ENCODE results near the gene CADPS2.

Gene CADPS2

DNA sequence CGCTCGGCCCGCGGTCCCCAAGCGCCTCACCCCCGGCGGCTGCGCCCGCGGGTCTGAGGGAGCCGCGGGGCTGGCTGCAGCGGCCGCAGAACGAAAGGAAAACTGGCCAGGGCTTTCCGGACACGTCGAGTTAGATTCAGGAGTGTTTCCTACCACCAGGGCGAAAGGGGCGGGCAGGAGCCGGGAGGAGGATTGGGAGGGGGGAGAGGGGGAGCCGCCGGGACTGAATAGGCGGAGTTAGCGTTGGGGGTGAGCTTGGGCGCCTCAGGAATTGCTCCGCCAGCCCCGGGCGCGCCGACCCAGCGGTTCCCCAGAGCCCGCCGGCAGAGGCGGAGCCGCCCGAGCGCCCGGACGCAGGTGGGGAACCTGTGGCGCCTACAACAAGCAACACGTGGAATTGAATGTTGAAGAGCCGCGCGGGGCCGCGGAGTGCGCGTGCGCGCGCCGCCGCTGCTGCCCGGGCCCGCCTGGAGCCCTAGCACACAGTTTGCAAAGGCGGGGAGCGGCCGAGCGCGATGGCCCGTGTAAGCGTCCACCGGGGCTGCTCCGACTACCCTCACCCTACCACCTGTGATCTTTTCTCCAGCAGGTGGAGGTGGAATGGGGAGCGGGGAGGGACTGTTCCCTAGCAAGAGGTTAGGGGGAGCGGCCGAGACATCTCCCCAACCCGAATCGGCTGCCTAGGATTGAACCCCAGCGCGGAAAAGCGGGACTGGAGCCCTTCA is at the start of gene CADPS2:
Gene CADPS2, minus strand, starts transcription at position 104 of the 725 bp plus-strand sequence. CDS start 123 bp downstream, outside the sequence.
- DNase-seq (ENCODE audit: low read depth) = peak; percentile 49

DNA sequence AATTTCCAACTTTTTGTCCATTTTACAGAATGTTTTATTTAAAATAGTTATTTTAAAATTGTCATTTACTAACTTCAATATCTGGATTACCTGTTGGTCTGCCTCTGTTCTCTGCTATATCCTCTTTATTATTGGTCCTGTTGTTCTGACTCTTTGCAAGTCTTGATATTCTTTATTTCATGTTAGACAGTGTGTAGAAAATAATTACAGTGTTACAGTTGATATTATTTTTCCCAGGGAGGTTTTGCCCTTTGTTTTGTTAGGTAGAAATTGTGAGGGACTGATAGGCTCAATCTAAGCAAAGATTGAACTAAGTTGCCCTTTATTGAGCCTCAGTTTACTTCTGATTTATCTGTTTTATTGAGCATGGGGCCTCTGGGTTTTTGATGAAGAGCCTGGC is 49.4 kb upstream of the CADPS2 start:
- no peak for DNase-seq (ENCODE audit: low read depth)

DNA sequence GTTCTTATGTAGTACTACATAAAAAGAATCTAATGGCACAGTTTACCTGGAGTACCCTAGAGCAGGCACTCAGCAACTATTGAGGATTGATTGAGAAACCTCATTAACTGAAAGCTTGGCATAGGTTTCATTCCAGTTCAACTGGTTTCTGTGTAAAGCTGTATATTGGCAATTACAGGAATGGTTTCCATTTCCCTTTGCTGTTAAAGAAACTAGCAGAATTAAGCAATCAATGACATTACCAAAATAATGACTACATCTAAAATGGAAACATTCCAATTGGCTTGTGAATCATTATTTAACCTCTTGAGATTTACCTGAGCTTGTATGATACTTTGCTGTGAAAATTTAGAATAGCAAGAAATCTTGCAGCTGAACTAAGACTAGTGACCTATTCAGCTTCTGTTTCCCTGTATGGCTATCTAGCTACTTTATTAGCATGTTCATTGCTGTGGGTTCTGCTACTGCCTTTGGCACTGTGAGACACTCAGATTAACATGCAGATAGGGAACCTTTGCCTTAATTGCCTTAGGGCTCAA is 33.5 kb upstream of the CADPS2 start:
- no peak for DNase-seq (ENCODE audit: low read depth)

DNA sequence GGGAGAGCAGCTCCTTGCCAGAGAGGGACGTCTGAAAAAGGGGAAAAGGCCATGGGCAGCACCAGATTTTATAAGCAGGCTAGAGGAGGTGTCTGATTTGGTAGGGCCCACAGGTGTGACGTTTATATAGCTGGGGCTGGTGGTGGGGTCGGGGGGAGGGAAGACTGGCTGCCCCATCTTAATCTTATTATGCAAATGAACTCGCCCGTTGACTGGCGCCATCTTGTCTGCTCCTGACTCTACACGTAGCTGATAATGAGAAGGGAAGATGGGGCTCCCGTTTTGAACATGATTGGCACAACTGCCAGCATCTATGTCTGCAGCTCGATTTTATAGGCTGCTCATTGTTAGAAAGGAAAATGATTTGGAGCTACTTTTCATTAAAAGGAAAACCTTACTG is 28.6 kb upstream of the CADPS2 start:
- DNase-seq (ENCODE audit: low read depth) = no peak

DNA sequence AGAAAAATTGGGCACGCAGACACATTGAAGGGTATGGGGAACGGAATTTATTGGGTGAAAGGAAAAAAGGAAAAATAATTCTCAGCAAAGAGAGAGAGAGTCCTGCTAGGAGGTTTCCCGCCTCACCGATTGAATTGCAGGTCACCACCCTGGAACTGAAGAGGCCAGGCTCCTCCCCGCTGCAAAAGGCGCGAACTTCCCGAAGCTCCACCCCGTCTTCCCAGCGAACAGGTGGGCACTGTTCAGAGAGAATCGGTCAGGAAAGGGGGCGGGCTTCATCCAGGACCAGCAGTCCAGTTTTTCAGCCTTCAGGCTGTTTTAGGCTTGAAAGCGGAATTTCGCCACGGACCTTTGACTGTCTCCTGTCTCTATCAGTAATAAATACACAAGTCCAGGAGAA is 27.3 kb upstream of the CADPS2 start:
- DNase-seq (ENCODE audit: low read depth) = no peak

DNA sequence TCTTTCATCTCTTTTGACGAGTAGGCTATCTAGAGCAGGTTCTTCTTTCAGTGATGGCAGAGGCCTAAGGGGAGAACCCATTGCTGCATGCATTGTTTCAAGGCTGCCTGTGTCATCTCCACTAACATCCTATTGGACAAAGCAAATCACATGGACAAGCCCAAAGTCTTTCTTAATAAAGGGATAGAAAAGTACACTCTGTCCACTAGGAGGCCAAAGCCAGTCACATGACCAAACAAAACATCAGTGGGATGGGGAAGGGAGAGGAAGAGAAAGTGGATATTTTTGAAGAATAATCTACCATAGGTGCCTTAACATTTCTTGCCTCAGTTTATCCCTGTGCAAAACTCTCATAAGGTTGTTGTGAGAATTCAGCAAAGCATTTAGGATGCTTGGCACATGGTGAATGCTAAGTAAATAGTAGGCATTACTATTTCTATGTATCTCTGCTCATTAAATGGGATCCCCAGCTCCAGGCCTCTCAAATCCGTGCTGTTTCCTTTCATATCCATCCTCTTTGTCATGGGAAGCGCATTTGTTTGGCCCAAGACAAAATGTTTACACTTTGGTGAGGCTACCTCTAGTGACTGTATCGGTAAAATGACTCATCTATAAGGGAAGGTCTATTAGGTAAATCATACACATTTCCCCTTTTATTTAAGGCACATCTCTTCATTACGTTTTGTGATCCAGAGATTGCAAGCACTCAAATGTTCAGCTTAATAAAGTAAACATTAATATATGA is 16.7 kb upstream of the CADPS2 start:
- DNase-seq (ENCODE audit: low read depth) = no peak

DNA sequence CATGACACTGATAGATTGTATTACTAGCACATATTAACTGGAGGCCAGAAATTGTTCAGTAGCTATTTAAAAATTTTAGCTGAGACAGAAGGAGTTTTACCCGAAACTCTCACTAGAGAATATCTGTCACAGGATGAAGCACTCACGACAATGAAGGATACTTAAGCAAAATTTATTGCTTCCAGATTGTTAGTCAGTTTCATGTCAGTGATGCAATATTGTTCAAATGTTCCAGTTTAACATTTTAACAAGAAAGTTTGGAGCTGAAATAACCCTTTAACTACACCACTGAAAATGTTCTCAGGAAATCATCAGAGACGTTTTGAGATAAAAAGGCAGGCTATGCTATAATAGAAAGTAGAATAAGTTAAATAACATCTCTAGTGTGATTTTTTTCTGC is 15.0 kb upstream of the CADPS2 start:
- DNase-seq (ENCODE audit: low read depth) = no peak

DNA sequence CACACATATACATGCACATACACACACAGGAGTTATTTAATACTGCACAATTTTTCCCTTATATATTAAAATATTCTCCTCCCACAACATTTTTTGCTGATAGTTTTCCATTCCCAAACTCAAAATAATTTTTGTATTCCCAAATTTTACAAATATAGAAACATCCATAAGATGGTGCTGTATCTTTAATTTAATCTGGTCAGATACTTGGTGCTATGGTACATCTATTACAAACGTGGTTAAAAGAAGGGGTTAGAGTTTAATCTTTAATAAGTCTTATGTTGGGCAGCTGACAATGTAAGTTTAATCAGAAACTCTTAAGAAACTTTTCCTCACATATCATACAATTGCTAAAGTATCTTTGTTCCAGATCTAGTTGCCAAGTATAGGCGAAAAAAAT is 10.2 kb upstream of the CADPS2 start:
- no peak for DNase-seq (ENCODE audit: low read depth)

DNA sequence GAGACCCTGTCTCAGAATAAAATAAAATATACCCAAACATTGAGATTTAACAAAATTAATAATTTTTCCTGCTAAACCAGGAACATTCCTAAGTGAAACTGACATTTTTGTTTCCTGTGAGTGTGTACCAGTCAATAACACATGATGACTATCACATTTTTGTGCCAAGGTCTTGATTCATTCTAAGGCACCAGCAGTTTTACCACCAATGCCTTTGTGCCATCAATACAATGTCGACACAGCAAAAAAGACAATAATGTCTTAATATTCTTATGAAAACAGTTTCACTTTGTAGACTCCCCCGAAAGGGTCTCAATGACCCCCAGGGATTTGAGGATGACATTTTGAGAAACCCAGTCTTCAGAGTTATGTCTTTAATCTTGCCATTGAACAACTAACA is 7.2 kb upstream of the CADPS2 start:
- DNase-seq (ENCODE audit: low read depth) = no peak

DNA sequence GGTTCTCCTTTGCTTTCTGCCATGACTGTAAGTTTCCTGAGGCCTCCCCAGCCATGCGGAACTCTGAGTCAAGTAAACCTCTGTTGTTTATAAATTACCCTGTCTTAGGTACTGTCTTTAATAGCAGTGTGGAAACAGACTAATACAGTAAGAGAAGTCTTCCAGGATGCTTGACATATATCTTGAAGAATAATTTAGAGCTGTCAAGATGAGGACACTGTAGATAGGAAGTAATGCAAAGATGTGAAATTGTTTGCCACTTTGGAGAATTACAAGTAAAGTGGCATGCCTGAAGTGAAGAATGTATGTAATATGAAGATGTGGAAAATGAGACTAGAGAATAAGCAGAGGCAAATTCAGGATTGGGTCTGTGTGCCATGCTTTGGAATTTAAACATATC is 2.9 kb upstream of the CADPS2 start:
- DNase-seq (ENCODE audit: low read depth) = no peak

DNA sequence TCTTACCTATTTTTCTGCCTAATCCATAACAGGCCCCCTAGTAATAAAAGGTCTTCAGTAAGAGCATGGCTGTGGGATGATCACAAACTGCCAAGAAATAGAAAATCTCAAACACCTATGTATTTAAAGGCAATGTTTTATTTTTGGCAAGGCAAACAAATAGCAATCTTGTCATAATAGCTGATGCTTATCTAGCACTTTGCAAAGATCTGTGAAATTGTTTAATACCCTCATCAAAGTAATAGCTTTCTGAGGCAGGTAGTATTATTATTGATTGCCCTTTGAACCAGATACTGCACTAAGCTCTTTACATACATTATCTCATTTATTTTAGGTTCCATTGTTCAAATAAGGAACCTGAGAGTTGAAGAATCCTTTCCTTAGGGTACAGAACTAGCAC is 1.6 kb upstream of the CADPS2 start:
- no peak for DNase-seq (ENCODE audit: low read depth)

DNA sequence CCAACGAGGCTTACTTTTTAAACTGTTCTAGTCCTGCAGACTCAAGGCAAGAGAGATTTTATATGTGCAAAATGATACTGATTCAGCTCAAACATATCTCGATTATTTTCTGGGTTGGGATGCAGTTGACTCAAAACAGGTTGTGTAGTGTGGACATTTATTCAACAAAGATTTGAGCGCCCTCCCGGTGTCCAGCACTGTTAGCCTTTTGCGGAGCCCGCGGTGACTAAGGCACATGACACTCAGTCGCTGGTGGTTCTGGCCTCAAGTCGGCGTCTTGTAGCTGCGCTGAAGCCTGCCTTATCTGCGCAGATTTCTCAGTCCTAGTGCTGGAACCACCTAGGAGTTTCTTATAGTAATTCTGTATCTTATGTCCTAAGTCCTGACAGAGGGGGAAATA is 938 bp upstream of the CADPS2 start:
- peak; percentile 22 for DNase-seq (ENCODE audit: low read depth)

DNA sequence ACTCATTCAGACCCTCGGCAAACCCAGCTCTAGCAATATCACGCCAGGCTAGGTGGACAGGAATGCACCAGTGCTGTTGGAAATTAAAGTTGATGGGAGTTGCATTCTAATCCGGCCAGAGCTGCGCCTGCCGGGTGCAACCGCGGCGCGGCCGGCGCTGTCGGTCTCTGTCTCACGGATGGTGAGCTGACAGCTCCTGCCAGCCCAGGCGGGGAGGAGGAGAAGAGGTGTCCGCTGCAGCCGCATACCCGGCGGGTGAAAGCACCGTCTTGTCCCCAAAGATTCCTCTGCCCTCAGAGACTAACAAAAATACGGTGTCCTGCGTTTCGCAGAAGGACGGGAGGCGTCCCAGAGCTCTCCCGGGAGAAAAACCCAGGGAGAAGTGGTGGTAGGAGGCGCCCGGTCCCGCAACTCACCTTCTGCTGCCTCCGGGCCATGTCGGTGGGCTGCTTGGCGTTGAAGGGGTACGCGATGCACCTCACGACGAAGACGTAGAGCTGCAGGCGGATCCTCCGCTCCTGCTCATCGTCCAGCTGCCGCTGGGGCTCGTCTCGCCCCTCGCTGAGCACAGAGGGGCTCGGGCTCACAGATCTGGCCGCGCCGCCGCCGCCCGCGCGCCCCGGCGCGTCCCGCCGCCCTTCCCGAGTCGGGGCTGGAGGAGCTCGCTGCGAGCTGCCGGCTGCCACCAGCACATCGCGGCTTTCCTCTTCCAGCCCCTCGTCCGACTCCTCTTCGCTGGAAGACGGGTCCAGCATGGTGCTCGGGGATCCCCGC is 490 bp downstream of the CADPS2 start:
- DNase-seq (ENCODE audit: low read depth) = no peak

DNA sequence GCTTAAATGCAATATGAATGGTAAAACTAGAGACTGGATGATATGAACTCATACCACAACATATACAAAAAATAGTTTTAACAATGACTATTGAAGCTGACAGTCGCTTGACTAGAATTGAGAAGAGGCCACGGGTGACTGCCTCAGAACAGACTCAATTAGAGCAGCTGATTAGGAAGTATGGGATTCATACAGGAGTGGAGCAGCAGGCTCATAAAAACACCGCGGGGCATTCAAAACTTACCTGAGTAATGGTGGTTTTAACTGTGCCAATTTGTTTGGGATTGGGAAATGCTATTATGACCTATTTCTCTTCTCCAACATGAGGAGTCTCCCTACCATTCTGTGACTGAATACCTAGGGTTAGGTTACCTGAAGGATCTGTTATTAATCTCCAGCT is 2.1 kb downstream of the CADPS2 start:
- DNase-seq (ENCODE audit: low read depth) = no peak

DNA sequence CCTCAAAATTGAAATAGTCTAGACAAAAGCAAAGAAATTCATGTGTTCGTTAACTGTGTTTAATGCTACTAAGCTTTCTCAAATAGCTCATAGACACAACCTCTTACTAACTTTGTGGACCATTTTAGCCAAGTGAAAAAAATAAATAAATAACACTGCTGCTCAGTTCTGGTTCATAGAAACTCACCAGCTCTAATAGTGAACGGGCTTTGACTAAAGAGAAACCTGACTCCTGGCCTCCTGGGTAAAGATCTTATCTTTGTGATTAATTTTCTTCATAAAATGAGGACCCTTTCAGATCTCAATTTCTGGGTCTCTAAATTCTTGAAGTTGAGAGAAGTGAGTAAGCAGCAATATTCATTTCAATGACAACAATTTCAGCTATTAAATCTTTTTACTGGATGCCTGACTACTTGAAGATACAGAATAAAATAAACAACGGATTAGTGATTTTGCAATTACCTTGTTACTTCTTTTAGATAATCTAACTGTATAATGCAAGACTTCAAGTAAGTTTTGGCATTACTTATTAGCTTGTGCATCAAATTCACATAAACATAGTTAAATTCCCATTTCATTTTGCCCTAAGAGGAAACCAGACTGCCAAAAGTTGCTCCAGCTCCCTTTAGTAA is 3.1 kb downstream of the CADPS2 start:
- DNase-seq (ENCODE audit: low read depth) = no peak

DNA sequence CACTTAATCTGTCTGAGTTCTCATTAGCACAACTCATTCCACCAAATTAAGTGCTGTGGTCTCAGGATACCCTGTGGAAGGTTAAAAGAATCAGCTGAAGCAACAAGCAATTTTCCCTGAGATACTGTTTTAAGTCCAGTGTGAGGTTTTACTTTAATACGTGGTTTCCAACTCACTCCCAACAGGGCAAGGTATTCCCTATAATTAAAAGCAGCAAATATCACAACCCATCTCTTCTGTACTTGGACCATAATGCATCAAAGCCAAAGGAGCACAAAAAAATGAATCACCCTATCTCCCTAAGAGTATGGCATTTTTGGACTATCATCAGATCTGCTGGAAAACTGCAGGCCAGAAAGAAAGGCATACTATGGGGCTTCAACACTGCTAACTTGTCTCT is 4.9 kb downstream of the CADPS2 start:
- no peak for DNase-seq (ENCODE audit: low read depth)

DNA sequence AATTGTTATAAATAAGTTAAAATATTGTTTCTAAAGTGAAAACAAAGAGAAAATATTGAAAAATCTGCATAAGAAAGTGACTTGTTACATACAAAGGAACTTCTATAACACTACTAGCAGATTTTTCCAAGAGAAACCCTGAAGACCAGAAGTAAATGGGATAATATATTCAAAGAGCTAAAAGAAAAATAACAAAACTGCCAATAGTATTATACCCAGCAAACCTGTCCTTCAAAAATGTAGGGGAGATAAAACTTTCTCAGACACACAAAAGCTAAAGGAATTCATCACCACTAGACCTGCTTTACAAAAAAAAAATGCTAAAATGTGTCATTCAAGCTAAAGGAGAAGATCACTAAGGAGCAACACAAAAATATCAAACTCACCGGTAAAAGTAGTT is 17.0 kb downstream of the CADPS2 start:
- no peak for DNase-seq (ENCODE audit: low read depth)

DNA sequence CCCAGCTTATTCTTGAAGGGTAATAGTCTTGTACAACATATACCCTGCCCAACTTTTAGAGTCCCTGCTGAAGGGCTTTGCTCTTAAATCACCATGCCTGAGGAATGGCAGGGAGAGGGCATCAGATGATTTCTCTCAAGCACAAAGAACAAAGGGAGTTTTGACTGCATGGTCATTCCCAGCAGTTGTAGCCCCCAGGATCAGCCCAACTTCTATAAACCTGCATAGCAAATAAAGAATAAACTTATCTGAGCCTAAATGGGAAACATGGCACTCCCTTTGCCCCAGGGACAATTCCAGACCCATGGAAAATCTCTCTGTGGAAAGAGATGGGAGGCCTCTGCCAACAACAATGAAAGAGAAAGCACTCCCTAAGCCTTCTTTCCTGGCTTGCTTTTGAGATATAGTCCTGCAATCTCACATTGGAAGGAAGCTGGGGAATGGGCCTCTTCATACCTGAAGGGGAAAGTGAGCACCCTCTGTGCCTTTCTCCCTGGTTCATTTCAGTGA is 18.7 kb downstream of the CADPS2 start:
- no peak for DNase-seq (ENCODE audit: low read depth)

DNA sequence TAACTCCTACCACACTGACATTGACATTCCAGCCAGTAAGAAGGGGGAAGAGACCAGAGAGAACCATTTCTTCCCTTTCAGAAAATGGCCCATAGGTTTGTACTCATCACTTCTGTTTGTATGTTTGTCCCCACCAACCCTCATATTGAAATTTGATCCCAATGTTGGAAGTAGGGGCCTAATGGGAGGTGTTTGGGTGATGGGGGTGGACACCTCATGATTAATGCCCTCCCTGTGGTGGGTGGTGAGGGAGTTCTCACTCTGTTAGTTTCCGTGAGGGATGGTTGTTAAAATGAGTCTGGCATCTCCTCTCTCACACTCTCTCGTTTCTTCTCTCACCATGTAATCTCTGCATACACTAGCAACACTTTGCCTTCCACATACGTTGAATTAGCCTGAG is 21.4 kb downstream of the CADPS2 start:
- DNase-seq (ENCODE audit: low read depth) = no peak

DNA sequence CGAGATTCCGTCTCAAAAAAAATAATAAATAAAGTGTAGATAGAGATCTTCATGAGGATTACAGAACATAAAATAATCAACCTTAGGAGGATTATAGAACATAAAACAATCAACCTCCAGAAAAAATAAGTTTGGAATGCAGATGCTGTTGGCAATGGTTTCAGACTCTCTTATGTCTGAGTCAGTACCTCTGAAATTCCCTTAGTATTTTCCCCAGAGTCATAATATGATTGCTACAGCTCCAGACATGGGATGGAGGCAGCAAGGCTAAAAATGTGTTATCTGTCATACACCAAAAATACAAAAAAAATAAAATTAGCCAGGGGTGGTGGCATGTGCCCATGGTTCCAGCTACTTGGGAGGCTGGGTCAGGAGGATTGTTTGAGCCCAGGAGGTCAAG is 22.2 kb downstream of the CADPS2 start:
- no peak for DNase-seq (ENCODE audit: low read depth)

DNA sequence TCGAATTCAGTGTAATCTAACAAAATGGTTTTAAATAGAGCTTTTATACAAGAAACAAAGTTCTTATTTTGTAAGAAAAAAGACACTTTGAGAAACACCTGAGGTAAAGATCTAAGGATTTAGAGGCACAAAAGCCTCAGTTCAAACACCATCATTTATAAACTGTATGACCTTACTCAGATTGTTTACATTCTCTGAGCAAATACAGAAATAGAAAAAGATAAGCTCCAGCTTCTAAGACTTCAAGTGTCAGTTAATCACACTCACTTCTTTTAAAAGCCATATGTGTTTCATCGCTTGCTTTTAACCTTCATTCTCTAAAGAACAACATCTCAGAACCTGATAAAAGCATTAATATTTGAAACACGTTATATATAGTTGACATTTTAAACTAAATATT is 27.9 kb downstream of the CADPS2 start:
- DNase-seq (ENCODE audit: low read depth) = no peak

DNA sequence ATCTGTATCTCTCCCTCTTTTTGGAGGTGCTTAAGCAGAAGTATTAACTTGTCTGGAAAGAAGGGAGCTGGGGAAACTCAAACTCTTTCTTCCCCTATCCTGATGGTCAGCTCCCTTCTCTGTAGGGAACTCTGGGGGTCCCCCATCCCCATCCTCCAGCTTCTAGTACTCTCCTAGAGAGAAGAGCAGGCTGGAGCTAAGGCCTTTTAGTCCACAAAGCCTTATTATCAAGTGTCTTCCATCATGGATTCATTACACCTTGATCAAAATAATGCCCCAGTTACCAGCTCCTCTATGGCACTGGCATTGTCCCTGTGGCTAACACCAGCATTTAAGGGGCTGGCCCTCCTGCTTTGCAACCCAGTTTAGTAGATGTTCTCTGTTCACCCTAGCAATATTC is 35.7 kb downstream of the CADPS2 start:
- no peak for DNase-seq (ENCODE audit: low read depth)

Measured in fibroblast of the conjunctiva (primary cell).